Spinal cord (tissue), 10 donors: ENCODE data around the gene SRCIN1. TPM values are rescaled to one million over a fixed set of nuclear protein-coding genes. Genes with fewer than 3 reads are reported as not detected.
A peak's percentile ranks its signal among the peaks of the same experiment; 100 is the strongest.
"Not testable (repeated sequence)": the region's sequence is repeated elsewhere in the genome, so short reads cannot be mapped to it uniquely, and the experiment has no call there.

Experiments used
- DNase-seq, 6 donors: peaks; one replicate each; pipeline versions ENCODE4 v3.0.0 to v3.0.0-alpha.2; 2013 to 2015; ENCODE audit warnings: low spot score in 6 of 6, low read depth in 4 of 6
- H3K27ac ChIP-seq: one replicate; pipeline ENCODE4 v1.5.1; 2013; ENCODE audit warnings: low read depth, low read length, control low read depth
- H3K27me3 ChIP-seq: one replicate; pipeline ENCODE4 v1.6.1; 2013; ENCODE audit warnings: low read length; ENCODE audit not compliant: control insufficient read depth, insufficient read depth
- H3K36me3 ChIP-seq: one replicate; pipeline ENCODE4 v1.6.1; 2013; ENCODE audit warnings: low read length; ENCODE audit not compliant: control insufficient read depth, insufficient read depth
- H3K4me1 ChIP-seq: one replicate; pipeline ENCODE4 v1.6.1; 2013; ENCODE audit warnings: low read length; ENCODE audit not compliant: control insufficient read depth, insufficient read depth
- H3K4me3 ChIP-seq: one replicate; pipeline ENCODE4 v1.5.1; 2013; ENCODE audit warnings: low read depth, low read length, control low read depth
- H3K9me3 ChIP-seq: one replicate; pipeline ENCODE4 v1.6.1; 2013; ENCODE audit warnings: low read length; ENCODE audit not compliant: control insufficient read depth, insufficient read depth
- WGBS: methylation state at CpG from one replicate; pipeline ENCODE4 v1.1.5; 2013; ENCODE audit warnings: missing lambda C conversion rate; ENCODE audit not compliant: insufficient coverage; 5-methylcytosine and 5-hydroxymethylcytosine counted together
- polyA plus RNA-seq, 2 donors: library from polyadenylated mRNA; unstranded; fragments of 120-200 nt; gene quantifications; one replicate each; pipeline ENCODE4 v1.2.1, GENCODE V29; 2013; ENCODE audit not compliant: insufficient read length in 2 of 2
- total RNA-seq, 2 donors: library from RNA; depleted of rRNA in 1 of 2; stranded (reverse); fragments of 120-200 nt in 1 of 2; fragments of >200 nt in 1 of 2; gene quantifications; one replicate each; pipeline versions ENCODE4 v1.2.3 to v1.2.4, GENCODE V29; 2013 to 2014
- donor health status: healthy.

Gene SRCIN1
- total and polyA plus RNA-seq, 4 donors, result 16.0 to 79.4 (median 44.1) TPM

DNA sequence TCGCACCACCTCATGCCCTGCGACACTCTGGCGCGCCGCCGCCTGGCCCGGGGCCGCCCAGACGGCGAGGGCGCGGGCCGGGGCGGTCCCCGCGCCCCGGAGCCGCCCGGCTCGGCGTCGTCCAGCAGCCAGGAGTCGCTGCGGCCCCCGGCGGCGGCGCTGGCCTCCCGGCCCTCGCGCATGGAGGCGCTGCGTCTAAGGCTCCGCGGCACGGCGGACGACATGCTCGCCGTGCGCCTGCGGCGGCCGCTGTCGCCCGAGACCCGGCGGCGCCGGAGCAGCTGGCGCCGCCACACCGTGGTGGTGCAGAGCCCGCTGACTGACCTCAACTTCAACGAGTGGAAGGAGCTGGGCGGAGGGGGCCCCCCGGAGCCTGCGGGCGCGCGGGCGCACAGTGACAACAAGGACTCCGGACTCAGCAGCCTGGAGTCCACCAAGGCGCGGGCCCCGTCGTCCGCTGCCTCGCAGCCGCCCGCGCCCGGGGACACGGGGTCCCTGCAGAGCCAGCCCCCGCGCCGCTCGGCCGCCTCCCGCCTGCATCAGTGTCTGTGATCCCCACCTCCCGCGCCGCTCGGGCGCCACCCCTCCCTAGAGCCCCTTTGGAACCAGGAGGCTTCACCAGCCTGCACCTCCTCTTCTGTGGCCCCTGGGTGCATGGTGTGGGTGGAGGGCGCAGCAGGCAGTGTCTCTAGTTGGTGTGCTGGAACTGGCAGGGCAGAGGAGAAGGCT lies 95.2 kb downstream of the SRCIN1 start:
- H3K27me3 ChIP-seq, result peaks cover 13% of the 10 kb centered on the region
- no peak overlapping the region for H3K27ac ChIP-seq
- H3K4me3 ChIP-seq, result peak overlapping the region; percentile 16
- H3K9me3 ChIP-seq, result no peaks in the 10 kb centered on the region
- peaks cover 26% of the 10 kb centered on the region for H3K4me1 ChIP-seq
- DNase-seq, result peak in 1 of 6 donors; percentile 65
- H3K36me3 ChIP-seq, result peaks cover 9% of the 10 kb centered on the region
- 3% methylated on average over 85 of the region's 86 CpGs for WGBS

DNA sequence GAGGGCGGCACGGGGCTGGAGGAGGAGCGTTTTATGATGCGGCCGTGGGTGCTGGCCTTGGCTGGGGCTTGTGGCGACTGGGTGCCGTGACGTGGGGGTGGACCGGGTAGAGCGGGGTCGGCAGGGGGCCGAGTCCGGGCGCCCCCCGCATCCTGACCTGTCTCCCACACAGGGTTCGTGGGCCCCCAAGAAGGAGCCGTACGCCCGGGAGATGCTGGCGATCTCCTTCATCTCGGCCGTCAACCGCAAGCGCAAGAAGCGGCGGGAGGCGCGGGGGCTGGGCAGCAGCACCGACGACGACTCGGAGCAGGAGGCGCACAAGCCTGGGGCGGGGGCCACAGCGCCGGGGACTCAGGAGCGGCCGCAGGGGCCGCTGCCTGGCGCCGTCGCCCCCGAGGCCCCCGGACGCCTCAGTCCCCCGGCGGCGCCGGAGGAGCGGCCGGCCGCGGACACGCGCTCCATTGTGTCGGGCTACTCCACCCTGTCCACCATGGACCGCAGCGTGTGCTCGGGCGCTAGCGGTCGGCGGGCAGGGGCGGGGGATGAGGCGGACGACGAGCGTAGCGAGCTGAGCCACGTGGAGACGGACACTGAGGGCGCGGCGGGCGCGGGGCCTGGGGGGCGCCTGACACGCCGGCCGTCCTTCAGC lies 95.9 kb downstream of the SRCIN1 start:
- WGBS, result 2% methylated on average over 80 of the region's 80 CpGs
- Histone ChIP-seq H3K4me1 (peaks cover 26% of the 10 kb centered on the region), H3K9me3 (no peaks in the 10 kb centered on the region), H3K27me3 (peaks cover 13% of the 10 kb centered on the region), H3K27ac (peak overlapping the region; percentile 33), H3K36me3 (peaks cover 9% of the 10 kb centered on the region), H3K4me3 (no peak overlapping the region)
- peak in 2 of 6 donors; percentile 60 to 66 for DNase-seq

DNA sequence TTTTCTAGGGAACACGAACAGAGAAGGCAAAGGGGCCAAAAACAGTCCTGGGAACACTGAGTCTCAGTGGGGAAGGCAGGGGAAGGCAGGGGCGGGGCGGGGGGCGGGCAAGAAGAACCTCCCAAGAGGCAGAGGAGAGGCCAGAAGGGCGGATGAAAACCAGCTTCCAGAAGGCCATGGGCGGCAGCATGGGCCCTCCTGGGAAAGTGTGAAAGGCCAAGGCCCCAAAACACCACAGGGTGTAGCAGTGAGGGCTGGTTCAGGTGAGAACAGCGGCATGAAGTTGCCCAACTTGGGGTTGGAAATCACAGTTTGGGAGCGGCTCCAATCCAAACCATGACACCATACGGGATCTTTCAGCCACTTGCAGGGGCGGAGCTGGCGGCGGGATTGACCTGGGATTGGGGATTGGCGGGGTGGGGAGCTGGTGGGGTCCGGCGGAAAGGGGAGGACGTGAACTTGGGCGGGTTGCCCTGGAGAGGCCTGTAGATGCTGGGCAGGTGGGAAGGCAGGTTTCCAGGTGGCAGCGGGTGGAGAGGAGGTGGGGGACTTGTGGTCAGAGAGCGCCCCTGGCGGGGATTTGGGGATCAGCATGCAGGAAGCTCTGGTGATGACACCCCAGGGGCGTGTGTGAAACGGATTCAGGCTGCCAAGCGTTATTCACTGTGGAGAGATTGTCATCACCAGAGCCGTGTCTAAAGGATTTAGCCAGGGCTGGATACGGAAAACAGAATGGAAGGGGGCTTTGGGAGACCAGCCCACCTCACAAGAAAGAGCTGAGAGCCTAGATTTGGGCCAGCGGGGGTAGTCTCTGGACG lies 96.6 kb downstream of the SRCIN1 start:
- H3K36me3 ChIP-seq, result peaks cover 15% of the 10 kb centered on the region
- peak; percentile 50 to 97 (median 76) for DNase-seq
- H3K4me1 ChIP-seq, result peaks cover 26% of the 10 kb centered on the region
- 27% methylated on average over 24 of the region's 27 CpGs for WGBS
- no peak overlapping the region for H3K4me3 ChIP-seq
- no peaks in the 10 kb centered on the region for H3K9me3 ChIP-seq
- peaks cover 13% of the 10 kb centered on the region for H3K27me3 ChIP-seq
- peak overlapping the region; percentile 33 for H3K27ac ChIP-seq

GRCh38 chr17:38508570-38508950 lies 97.2 kb downstream of the SRCIN1 start:
- H3K27ac ChIP-seq, result no peak overlapping the region
- peaks cover 26% of the 10 kb centered on the region for H3K4me1 ChIP-seq
- DNase-seq, result no peak
- peaks cover 19% of the 10 kb centered on the region for H3K36me3 ChIP-seq
- H3K4me3 ChIP-seq, result no peak overlapping the region
- no peaks in the 10 kb centered on the region for H3K9me3 ChIP-seq
- H3K27me3 ChIP-seq, result peaks cover 13% of the 10 kb centered on the region
- WGBS, result 70% methylated on average over 6 of the region's 6 CpGs

DNA sequence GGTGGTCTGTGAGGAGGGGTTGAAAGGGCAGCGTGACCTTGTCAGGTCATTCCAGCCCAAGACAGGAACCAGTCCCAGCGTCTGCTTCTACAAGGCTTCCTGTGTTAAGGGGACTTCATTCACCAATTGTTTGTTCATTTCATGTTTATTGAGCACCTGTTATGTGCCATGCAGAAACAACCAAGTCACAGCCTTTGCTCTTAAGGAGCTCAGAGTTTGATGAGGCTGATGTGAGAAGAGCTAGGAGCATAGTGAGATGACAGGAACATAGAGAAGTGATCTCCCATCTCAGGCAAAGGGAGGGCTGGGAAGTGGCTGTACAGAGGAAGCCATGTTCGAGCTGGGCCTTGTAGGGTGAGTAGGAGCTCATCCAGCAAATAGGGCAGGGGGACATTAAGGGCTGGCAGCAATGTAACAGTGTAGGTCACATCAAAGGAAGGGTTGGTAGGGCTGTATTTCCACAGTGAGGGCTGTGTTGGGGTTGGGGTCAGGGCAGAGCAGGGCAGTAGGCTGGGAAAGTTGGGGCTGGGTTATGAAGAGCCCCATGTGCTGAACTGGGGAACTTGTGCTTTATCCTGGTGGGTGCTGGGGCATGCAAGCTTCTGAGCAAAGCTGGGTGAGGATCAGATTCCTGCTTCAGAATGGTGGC lies 97.7 kb downstream of the SRCIN1 start:
- WGBS, result 93% methylated on average over 1 of the region's 3 CpGs
- Histone ChIP-seq H3K9me3 (no peaks in the 10 kb centered on the region), H3K27me3 (peaks cover 13% of the 10 kb centered on the region), H3K4me3 (no peak overlapping the region), H3K27ac (no peak overlapping the region), H3K4me1 (peaks cover 26% of the 10 kb centered on the region), H3K36me3 (peaks cover 24% of the 10 kb centered on the region)
- no peak for DNase-seq

DNA sequence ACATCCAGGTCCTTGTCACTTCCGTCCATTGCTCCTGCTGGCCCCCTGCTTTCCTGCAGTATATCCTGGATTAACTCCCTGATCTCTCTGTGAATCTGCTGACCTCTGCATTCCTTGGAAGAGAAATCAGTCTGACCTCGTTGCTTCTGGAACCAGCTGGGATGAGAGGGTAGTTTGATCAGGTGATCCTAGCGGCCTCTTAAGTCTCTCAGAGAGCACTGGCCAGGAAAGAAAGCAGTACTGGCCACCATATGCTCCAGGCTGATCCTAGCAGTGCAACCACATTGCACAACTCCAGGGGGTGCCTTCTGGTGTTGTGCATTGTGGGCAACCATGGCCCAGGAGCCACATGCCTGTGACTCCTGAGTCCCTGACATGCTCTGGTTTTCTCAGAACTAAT lies 98.3 kb downstream of the SRCIN1 start:
- no peaks in the 10 kb centered on the region for H3K9me3 ChIP-seq
- DNase-seq, result peak in 1 of 6 donors; percentile 17
- H3K4me1 ChIP-seq, result peaks cover 26% of the 10 kb centered on the region
- WGBS, result 82% methylated on average over 2 of the region's 3 CpGs
- H3K4me3 ChIP-seq, result no peak overlapping the region
- peaks cover 28% of the 10 kb centered on the region for H3K36me3 ChIP-seq
- H3K27ac ChIP-seq, result no peak overlapping the region
- peaks cover 13% of the 10 kb centered on the region for H3K27me3 ChIP-seq

GRCh38 chr17:38504216-38504615 lies 101.5 kb downstream of the SRCIN1 start:
- no peak for DNase-seq
- WGBS, result 85% methylated on average over 14 of the region's 14 CpGs
- H3K4me1 ChIP-seq, result peaks cover 7% of the 10 kb centered on the region
- no peak overlapping the region for H3K4me3 ChIP-seq
- no peaks in the 10 kb centered on the region for H3K27me3 ChIP-seq
- H3K9me3 ChIP-seq, result no peaks in the 10 kb centered on the region
- H3K36me3 ChIP-seq, result peaks cover 37% of the 10 kb centered on the region
- H3K27ac ChIP-seq, result no peak overlapping the region

DNA sequence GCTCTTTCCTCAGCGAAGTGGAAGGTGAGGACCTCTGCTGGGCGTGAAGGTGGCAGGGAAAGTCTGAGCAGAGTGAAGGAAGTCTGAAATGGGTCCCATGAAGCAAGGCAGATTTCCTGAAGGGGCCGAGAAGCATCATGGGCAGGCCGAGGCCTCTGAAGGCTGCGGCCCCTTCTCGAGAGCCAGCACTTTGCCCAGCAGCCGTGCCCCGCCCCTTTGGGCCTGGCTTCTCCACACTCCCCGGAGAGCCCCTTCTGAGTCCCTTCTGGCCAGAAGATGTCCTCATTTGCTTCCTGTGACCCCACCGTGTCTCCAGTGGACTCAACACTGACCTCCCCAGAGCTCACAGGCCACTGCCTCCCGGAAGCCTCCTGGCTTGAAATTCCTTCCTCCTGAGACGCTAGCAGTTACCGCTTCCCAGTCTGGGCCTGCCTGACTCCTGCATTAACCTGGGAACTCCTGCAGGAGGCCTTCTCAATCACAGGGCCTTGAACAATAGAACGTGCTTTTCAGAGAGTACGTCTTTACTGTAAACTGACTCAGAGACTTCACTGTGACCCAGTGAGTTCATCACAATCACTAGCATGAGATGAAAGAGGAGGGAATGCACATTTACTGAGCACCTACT lies 102.4 kb downstream of the SRCIN1 start:
- not testable (repeated sequence) for H3K27ac ChIP-seq, H3K4me3 ChIP-seq, H3K27me3 ChIP-seq, H3K4me1 ChIP-seq, H3K9me3 ChIP-seq, DNase-seq
- H3K36me3 ChIP-seq, result peaks cover 45% of the 10 kb centered on the region
- 81% methylated on average over 10 of the region's 15 CpGs for WGBS

- not testable (repeated sequence) for H3K4me1 ChIP-seq
- WGBS, result no CpG with 5 or more reads among the region's 2 CpGs
- peaks cover 54% of the 10 kb centered on the region for H3K36me3 ChIP-seq
Measured at GRCh38 chr17:38501718-38502117, 104.0 kb downstream of the SRCIN1 start.

More at GRCh38 chr17:38501718-38502117, 104.0 kb downstream of the SRCIN1 start:
- not testable (repeated sequence) for DNase-seq, H3K27ac ChIP-seq, H3K4me3 ChIP-seq, H3K9me3 ChIP-seq, H3K27me3 ChIP-seq
